SK-N-SH (cell line): ENCODE data around the gene FLT1. TPM values are rescaled to one million over a fixed set of nuclear protein-coding genes. Genes with fewer than 3 reads are reported as not detected.

Source experiments
- CTCF ChIA-PET: fragments of 300-600, 350-600 bp; formaldehyde crosslinking; extraction: SDS; loops from one replicate; lab custom pipeline; 2021; lab: Yijun Ruan, JAX
- POLR2A ChIA-PET: fragments of 350-600 bp; sonication (Branson Sonifier 250); formaldehyde crosslinking; extraction: SDS; loops from one replicate; lab custom pipeline; 2020; ENCODE audit warnings: antibody characterized with exemption, inconsistent platforms; lab: Yijun Ruan, JAX
- DNase-seq: peaks from one replicate; pipeline ENCODE4 v3.0.0; 2012
- H2AFZ ChIP-seq: fragments of 200-600 bp; sonication (generic); 2 replicates; pipeline ENCODE4 v1.8.1; 2016; ENCODE audit warnings: antibody characterized with exemption, mild to moderate bottlenecking, low read depth
- H3F3A ChIP-seq: fragments of 200-600 bp; sonication (generic); replicated peaks from 2 replicates; pipeline ENCODE3; 2016; ENCODE audit warnings: antibody characterized with exemption, mild to moderate bottlenecking; ENCODE audit not compliant: insufficient read depth
- H3K27ac ChIP-seq, 2 experiments: fragments of 200-500 bp in 1 of 2; fragments of 200-600 bp in 1 of 2; sonication (Bioruptor generic) in 1 of 2; sonication (generic), shearing (Covaris generic) in 1 of 2; 2 replicates each; pipeline versions ENCODE4 v1.5.1 to v1.6.1; 2014 to 2016; ENCODE audit warnings: low read depth in 2 of 2, inconsistent platforms in 1 of 2, low read length in 1 of 2, mild to moderate bottlenecking in 1 of 2, mixed read lengths in 1 of 2
- H3K27me3 ChIP-seq: fragments of 200-600 bp; sonication (generic), shearing (Covaris generic); 2 replicates; pipeline ENCODE4 v1.6.1; 2016; ENCODE audit warnings: mixed run types; ENCODE audit not compliant: insufficient read depth
- H3K36me3 ChIP-seq, 2 experiments: fragments of 200-500 bp in 1 of 2; fragments of 200-600 bp in 1 of 2; sonication (Bioruptor generic) in 1 of 2; sonication (generic) in 1 of 2; replicated peaks in 1 of 2; 2 replicates each; pipeline versions ENCODE3 to v1.5.1; 2014 to 2016; ENCODE audit warnings: low read length in 1 of 2, mild to moderate bottlenecking in 1 of 2; ENCODE audit not compliant: insufficient read depth in 2 of 2, control insufficient read depth in 1 of 2
- H3K4me1 ChIP-seq, 2 experiments: fragments of 200-500 bp in 1 of 2; fragments of 200-600 bp in 1 of 2; sonication (Bioruptor generic) in 1 of 2; sonication (generic), shearing (Covaris generic) in 1 of 2; 2 replicates each; pipeline versions ENCODE4 v1.5.1 to v1.6.1; 2014 to 2016; ENCODE audit warnings: low read depth in 1 of 2, low read length in 1 of 2, mixed run types in 1 of 2; ENCODE audit not compliant: insufficient read depth in 2 of 2, control insufficient read depth in 1 of 2
- H3K4me2 ChIP-seq: fragments of 200-600 bp; sonication (generic), shearing (Covaris generic); 2 replicates; pipeline ENCODE4 v1.6.1; 2017; ENCODE audit warnings: mixed run types
- H3K4me3 ChIP-seq, 2 experiments: fragments of 200-500 bp in 1 of 2; fragments of 200-600 bp in 1 of 2; sonication (Bioruptor generic) in 1 of 2; sonication (generic), shearing (Covaris generic) in 1 of 2; 2 replicates each; pipeline versions ENCODE4 v1.5.1 to v1.8.1; 2014 to 2016; ENCODE audit warnings: low read depth in 2 of 2, inconsistent platforms in 1 of 2, low read length in 1 of 2, mild to moderate bottlenecking in 1 of 2, mixed read lengths in 1 of 2, moderate library complexity in 1 of 2
- H3K79me2 ChIP-seq: fragments of 200-600 bp; sonication (generic); 2 replicates; pipeline ENCODE4 v1.8.1; 2017; ENCODE audit warnings: mild to moderate bottlenecking; ENCODE audit not compliant: insufficient read depth
- H3K9ac ChIP-seq: fragments of 200-600 bp; sonication (generic); 2 replicates; pipeline ENCODE4 v1.6.1; 2017; ENCODE audit warnings: mixed run types
- H3K9me2 ChIP-seq: fragments of 200-600 bp; sonication (generic); 2 replicates; pipeline ENCODE4 v1.6.1; 2017; ENCODE audit warnings: mixed run types
- H3K9me3 ChIP-seq: fragments of 200-600 bp; sonication (generic); 2 replicates; pipeline ENCODE4 v1.6.1; 2017; ENCODE audit warnings: mixed run types, mild to moderate bottlenecking, moderate library complexity
- H4K20me1 ChIP-seq: fragments of 200-600 bp; sonication (generic); 2 replicates; pipeline ENCODE4 v1.6.1; 2017; ENCODE audit warnings: mild to moderate bottlenecking, mixed run types; ENCODE audit not compliant: insufficient read depth
- CHD2 ChIP-seq: fragments of 150-350 bp; IDR thresholded peaks from 2 replicates; pipeline ENCODE4 v1.6.1; 2018; ENCODE audit warnings: low read length; ENCODE audit not compliant: partially characterized antibody
- FOXJ3 ChIP-seq: sonication (generic); formaldehyde crosslinking; IDR thresholded peaks from 2 replicates; pipeline ENCODE4 v1.5.1; 2020; ENCODE audit warnings: mild to moderate bottlenecking, missing genetic modification reagents
- MXI1 ChIP-seq: IDR thresholded peaks from 2 replicates; pipeline ENCODE4 v1.6.1; 2012; ENCODE audit warnings: mild to moderate bottlenecking, low read depth, low read length, improper control_type of control experiment
- RCOR1 ChIP-seq: fragments of 150-350 bp; IDR thresholded peaks from 2 replicates; pipeline ENCODE4 v1.6.1; 2017; ENCODE audit warnings: antibody characterized with exemption, low read length
- RFX5 ChIP-seq: IDR thresholded peaks from 2 replicates; pipeline ENCODE4 v1.6.1; 2012; ENCODE audit warnings: mild to moderate bottlenecking, improper control_type of control experiment, low read length
- SMC3 ChIP-seq: IDR thresholded peaks from 2 replicates; pipeline ENCODE4 v1.6.1; 2012; ENCODE audit warnings: low read depth, low read length, improper control_type of control experiment
- TEAD4 ChIP-seq: IDR thresholded peaks from 2 replicates; pipeline ENCODE4 v1.4.0; 2012; ENCODE audit warnings: mild to moderate bottlenecking, borderline replicate concordance; ENCODE audit not compliant: insufficient read depth
- USF2 ChIP-seq: fragments of 150-350 bp; IDR thresholded peaks from 2 replicates; pipeline ENCODE4 v1.6.1; 2017; ENCODE audit warnings: antibody characterized with exemption, low read length, low read depth, borderline replicate concordance
- ZBTB33 ChIP-seq: IDR thresholded peaks from 2 replicates; pipeline ENCODE4 v1.4.0; 2012; ENCODE audit warnings: low read depth, borderline replicate concordance
- WGBS: methylation state at CpG from one replicate; pipeline ENCODE4 v1.1.6; 2017; ENCODE audit warnings: low lambda C conversion rate; 5-methylcytosine and 5-hydroxymethylcytosine counted together
- polyA plus RNA-seq, 3 experiments: library from polyadenylated mRNA; depleted of rRNA; stranded (reverse); fragments of >200 nt; gene quantifications; 2 replicates each; pipeline ENCODE4 v1.2.3, GENCODE V29; 2012

FLT1 gene
- polyA plus RNA-seq, 1 of the 3 experiments (the other 2 are of a cell fraction) = 0.20 TPM

GRCh38 chr13:28447989-28448388, 46.9 kb downstream of the FLT1 start:
- H3K27me3 ChIP-seq = peaks cover 4% of the 10 kb centered on the region; the same call in 1 of the 2 replicates
- no peaks in the 10 kb centered on the region for H3K36me3 ChIP-seq
- no peaks in the 10 kb centered on the region for H3K79me2 ChIP-seq
- H3K4me3 ChIP-seq = no peak overlapping the region
- H3K4me1 ChIP-seq = peaks cover 0 to 2% of the 10 kb centered on the region in 2 experiments; a peak in 1 of 4 replicates
- CTCF ChIA-PET = no interaction called here
- H3F3A ChIP-seq = peaks cover 6% of the 10 kb centered on the region
- no peak overlapping the region for H2AFZ ChIP-seq
- no peak for DNase-seq
- H3K9me3 ChIP-seq = no peaks in the 10 kb centered on the region; the same call in 1 of the 2 replicates
- no peaks in the 10 kb centered on the region for H3K9me2 ChIP-seq
- H4K20me1 ChIP-seq = no peaks in the 10 kb centered on the region
- H3K9ac ChIP-seq = no peak overlapping the region
- POLR2A ChIA-PET = no interaction called here
- no peak overlapping the region for H3K4me2 ChIP-seq
- TF ChIP-seq RCOR1 (no peak), FOXJ3 (no peak), CHD2 (no peak), MXI1 (no peak), TEAD4 (no peak), SMC3 (no peak)
- H3K27ac ChIP-seq = no peak overlapping the region

DNA sequence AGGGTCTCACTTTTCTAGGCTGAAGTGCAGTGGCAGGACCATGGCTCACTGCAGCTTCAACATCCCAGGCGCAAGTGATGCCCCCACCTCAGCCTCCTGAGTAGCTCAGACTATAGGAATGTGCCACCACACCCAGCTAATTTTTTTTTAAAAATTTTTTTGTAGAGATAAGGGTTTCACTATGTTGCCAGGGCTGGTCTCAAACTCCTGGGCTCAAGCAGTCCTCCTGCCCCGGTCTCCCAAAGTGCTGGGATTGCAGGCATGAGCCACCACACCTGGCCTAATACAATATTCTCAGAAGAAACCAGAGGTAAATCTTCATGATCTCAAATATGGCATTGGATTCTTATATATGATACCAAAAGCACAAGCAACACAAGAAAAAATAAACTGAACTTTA, 47.7 kb downstream of the FLT1 start:
- 2% methylated on average over 2 of the region's 2 CpGs for WGBS
- Histone ChIP-seq H3K9ac (no peak overlapping the region), H3K27ac (no peak overlapping the region), H3K4me3 (no peak overlapping the region), H4K20me1 (no peaks in the 10 kb centered on the region), H3F3A (peaks cover 6% of the 10 kb centered on the region), H3K4me2 (no peak overlapping the region), H3K9me2 (no peaks in the 10 kb centered on the region), H3K9me3 (no peaks in the 10 kb centered on the region; the same call in 1 of the 2 replicates), H3K79me2 (no peaks in the 10 kb centered on the region), H2AFZ (no peak overlapping the region)
- no peak for DNase-seq
- POLR2A ChIA-PET = no interaction called here
- TF ChIP-seq ZBTB33 (no peak), RFX5 (no peak), SMC3 (no peak), USF2 (no peak)
- TF ChIP-seq, all 33 proteins: peak for 0
- Histone ChIP-seq H3K4me1 (peaks cover 0 to 2% of the 10 kb centered on the region in 2 experiments; a peak in 1 of 4 replicates), H3K27me3 (peaks cover under 1% of the 10 kb centered on the region; the same call in 1 of the 2 replicates), H3K36me3 (no peaks in the 10 kb centered on the region)
- CTCF ChIA-PET = no interaction called here
